Stimulated activated CD4-positive, alpha-beta T cell treated with anti-CD3 and anti-CD28 coated beads, Interleukin-12 subunit alpha, Interleukin-12 subunit beta, amount 100 ng/mL, for 48 hours (primary cell): ENCODE data around the gene FGD3.
"Not testable (repeated sequence)": the region's sequence is repeated elsewhere in the genome, so short reads cannot be mapped to it uniquely, and the experiment has no call there.

Experiments used
- DNase-seq, 3 donors: peaks; one replicate each; pipeline ENCODE4 v3.0.0-alpha.2; 2020; ENCODE audit warnings: low read depth in 2 of 3, low spot score in 1 of 3

Gene FGD3

DNA sequence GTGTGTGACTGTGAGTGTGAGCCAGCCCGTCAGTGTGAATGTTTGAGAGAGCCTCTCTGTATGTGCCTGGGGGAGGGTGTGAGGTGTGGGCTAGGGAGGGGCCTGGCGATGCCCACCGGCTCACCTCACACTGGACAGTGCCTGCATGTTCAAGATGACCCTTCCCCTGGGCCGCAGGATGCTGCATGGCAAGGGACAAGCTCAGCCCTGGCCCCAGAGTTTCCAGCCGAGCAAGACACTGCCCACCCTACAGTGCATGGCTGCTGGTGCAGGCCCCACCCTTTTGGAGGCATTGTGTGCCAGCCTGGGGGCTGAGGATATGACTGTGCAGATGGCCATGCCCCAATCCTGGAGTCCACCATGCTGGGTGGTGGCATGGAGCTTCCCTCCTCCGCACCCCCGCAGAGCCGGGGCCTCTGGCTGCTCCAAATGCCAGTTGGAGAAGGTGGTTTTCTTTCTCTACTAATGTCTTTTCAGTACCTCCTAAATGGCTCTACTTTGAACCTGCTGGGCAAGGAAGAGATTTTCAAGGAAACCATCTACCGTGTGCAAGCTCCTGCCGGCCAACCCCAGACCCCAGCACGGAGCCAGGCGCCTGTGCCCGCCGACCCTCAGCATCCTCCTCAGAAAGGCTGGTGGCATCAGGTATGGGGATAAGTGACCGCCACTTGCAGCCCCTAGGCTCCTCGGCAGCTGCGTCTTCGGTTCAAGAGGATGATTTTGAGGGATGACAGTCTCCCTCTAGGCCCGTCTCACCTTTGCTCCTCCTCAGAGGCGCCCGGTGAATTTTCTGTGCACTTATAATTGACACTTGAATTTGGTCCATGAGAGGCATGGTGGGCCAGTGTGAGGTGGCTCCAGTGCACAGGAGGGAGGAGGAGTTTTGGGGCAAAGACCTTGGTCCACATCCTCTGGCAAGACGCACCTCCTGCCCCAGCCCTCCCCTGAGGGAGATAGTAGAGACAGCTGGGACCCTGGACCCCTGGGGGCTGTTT lies 27.7 kb downstream of the FGD3 start:
- DNase-seq = no peak

DNA sequence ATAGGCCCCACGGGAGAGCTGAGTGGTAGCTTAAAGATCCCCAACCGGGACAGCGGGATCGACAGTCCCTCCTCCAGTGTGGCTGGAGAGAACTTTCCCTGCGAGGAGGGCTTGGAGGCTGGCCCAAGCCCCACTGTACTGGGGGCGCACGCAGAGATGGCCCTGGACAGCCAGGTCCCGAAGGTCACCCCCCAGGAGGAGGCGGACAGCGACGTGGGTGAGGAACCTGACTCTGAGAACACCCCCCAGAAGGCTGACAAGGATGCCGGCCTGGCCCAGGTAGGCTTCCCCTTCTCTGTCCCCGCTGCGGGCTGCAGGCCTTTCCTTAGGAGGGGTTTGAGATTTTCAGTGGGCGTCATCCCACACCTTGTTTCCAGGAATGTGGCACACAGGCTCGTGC lies 29.1 kb downstream of the FGD3 start:
- no peak for DNase-seq

- no peak for DNase-seq
Measured at GRCh38 chr9:92977279-92977678, 30.0 kb downstream of the FGD3 start.

DNA sequence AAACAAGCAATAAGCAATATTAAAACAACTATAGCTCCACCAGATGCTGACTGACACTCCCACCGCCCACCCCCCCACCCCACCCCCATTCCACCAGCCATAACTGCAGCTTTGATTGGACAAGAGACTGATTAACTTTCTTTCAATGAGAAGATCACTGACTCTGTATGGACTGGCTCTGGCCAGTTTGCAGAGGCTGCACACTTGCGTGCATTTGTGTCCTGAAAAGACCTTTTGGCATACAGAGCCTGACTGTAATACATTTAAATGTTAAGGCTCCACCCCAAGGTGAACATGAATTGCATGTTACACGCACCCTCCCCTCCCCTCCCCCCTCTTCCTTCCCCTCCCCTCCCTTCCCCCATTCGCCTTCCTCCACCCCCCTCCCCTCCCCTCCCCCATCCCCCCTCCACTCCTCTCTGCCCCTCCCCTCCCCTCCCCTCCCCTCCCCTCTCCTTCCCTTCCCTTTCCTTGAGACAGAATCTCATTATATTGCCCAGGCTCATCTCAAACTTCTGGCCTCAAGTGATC lies 31.1 kb downstream of the FGD3 start:
- DNase-seq = no peak

GRCh38 chr9:92979283-92980056 lies 32.1 kb downstream of the FGD3 start:
- no peak for DNase-seq

DNA sequence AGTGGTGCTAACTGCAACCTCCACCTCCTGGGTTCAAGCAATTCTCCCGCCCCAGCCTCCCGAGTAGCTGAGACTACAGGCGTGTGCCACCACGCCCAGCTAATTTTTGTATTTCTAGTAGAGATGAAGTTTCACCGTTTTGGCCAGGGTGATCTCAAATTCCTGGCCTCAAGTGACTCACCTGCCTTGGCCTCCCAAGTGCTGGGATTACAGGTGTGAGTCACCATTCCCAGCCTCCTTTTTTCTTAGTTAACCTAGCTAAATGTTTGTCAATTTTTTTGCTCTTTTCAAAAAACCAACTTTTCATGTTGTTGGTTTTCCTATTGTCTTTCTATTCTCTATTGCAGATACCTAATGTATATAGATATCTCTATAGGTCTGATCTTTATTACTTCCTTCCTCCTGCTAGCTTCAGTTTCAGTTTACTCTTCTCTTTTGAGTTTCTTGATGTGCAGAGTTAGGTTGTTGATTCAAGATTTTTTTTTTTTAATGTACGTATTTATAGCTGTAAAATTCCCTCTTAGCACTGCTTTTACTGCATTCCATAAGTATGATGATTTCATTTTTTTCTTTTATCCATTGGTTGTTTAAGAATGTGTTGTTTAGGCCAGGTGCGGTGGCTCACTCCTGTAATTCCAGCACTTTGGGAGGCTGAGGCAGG lies 32.9 kb downstream of the FGD3 start:
- DNase-seq = no peak

DNA sequence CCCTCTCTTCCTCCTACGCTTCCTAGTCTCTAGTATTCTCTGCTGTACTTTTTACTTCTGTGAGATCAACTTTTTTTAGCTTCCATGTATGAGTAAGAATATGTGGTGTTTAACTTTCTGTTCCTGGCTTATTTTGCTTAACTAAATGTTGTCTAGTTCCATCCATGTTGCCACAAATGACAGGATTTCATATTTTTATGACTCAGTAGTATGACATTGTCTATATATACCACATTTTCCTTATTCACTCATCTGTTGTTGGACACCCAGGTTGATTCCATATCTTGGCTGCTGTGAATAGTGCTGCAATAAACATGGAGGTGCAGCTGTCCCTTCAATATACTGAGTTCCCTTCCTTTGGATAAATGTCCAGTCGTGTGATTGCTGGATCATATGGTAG lies 34.8 kb downstream of the FGD3 start:
- no peak for DNase-seq

- DNase-seq = no peak
Measured at GRCh38 chr9:92983984-92984589, 36.8 kb downstream of the FGD3 start.

DNA sequence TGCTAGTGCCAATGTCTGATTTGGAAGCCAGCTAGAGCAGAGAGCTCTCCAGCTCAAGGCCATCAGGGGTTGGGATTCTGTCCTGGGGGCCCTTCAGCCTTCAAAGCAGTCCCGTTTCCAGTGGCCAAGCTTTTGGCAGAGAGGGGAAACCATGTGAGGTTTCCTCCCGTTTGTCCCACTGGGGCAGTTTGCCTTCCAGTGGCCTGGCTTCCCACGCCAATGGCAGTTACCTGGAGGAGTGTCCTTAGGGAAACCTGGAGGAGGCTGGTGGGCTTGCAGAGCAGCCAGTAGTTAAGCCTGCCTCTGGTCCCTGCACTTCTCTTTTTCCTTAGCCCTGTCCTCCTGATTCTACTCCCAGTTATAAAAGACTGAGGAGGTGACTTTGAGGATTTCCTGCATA lies 37.7 kb downstream of the FGD3 start:
- no peak for DNase-seq

- DNase-seq = peak in 1 of 3 donors; percentile 46
Measured at GRCh38 chr9:92986176-92987119, 39.1 kb downstream of the FGD3 start.

GRCh38 chr9:92988215-92988768 lies 41.0 kb downstream of the FGD3 start:
- no peak for DNase-seq

DNA sequence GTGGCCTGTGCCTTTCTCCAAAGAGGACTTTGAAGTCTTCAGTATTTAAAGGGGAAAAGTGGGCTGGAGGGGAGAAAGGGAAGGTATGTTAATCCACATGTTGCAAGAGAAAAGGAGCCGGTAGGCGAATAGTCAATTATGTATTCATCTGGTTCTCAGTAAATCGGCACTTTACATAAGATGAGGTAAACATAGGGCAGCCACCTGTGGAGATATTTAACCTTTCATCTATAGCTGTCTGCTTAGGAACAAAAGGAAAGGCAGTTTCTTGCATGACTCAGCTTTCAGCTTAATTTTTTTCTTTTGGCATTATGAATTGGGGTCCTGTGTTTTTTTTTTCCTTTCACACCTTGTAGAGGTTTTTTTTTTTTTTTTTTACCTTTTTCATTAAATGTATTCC lies 42.2 kb downstream of the FGD3 start:
- no peak for DNase-seq

GRCh38 chr9:92990461-92990860 lies 43.1 kb downstream of the FGD3 start:
- DNase-seq = no peak

DNA sequence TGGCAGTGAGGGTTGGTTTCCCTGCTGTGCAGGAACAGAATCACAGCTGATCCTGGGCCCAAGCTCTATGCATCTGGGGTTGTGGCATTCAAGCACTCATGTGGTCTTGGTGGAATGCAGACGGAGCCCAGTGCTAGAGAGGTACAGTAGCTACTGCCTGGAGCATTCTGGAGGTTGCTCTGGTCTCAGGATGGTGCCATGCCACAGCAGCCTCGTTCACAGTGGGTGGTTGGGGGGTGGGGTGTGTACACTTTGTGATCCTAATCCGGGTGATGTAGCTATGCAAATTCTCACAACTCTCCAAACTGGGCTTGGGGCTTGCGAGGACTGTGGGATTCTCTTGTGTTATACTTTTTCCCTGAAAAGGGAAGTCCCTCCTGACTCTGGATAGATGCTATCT lies 45.2 kb downstream of the FGD3 start:
- no peak for DNase-seq

- not testable (repeated sequence) for DNase-seq
Measured at GRCh38 chr9:92998871-92999270, 51.5 kb downstream of the FGD3 start.

- DNase-seq = no peak
Measured at GRCh38 chr9:93001031-93001430, 53.7 kb downstream of the FGD3 start.

DNA sequence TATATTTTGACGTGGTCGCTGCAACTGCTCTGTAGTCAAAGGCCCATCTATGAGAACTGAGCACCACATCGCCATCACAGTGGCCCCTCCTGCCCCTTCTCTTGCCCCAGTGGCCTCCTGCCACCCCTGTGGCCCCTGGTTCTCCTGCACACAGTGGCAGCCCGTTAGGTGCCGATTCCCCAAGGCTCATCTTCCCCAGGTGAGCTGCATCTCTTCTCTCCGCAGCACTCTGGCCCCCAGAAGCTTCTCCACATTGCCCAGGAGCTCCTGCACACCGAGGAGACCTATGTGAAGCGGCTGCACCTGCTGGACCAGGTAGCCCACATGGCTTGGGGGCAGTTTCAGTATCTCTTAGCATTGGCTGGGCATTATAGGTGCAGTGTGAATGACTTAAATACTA lies 55.4 kb downstream of the FGD3 start:
- DNase-seq = no peak

DNA sequence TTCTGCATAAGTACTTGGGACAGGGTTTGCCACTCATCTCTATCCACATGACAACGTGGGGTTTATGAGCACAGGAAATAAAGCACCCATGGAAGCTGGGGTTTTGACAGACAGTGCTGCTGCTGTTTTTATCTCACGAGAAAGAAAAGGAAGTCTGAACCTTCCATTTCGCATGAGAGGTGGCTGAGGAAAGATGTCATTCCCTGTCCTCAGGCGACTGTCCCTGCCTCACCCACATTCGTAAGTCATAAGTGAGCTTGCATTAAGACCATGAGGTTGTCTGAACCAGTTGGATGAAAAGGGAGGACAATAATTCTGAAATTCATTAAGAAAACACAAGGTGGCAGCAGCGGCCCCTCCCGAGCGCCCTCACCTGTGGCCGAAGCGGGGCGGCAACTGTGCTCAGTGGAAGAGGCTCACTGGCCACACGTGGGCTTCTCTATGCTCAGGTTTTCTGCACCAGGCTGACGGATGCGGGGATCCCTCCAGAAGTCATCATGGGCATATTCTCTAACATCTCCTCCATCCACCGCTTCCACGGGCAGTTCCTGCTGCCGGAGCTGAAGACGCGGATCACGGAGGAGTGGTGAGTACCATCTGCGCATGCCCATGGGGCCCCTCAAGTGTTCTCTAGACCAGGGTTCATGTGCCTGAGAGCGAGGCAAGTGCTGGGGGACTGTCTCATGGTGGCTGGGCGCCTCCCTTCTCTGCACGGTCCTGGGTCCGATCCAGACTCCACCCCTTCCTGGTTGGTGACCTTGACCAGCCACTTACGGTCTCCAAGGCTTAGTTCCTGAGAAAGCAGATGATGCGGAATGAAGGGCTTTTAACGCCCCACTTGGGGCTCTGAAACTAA lies 56.5 kb downstream of the FGD3 start:
- DNase-seq = peak; percentile 41 to 70 (median 59)

DNA sequence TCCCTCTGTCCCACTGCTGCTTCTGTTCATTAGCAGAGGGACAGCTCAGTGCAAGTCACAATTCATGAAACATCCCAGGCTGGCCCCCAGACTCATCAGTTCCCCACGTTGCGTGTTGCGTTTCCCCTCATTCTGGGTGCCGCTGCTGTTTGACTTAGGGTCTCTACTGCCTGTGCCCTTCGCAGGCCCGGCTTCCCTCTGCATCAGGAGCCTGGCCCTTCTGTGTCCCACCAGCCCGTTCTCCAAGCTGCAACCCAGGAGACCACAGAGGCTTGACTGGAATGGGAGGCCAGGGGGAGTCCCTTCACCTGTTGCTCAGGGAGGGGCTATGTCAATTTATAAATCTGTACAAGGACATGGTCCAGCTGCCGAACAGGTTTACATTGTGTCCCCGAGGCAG lies 57.2 kb downstream of the FGD3 start:
- DNase-seq = no peak
